ENCODE results near the gene ZNF571.
A peak's percentile ranks its signal among the peaks of the same experiment; 100 is the strongest.

Gene ZNF571

GRCh38 chr19:37572203-37572602 is 22.4 kb downstream of the ZNF571 start:
- no peak for TF ChIP-seq CTCF (IDR thresholded peaks at IDR 0.05)
- H3K36me3 ChIP-seq, result no peaks in the 10 kb centered on the region
- H3K4me3 ChIP-seq (ENCODE audit: low read depth in 1 of 2, low read length in 1 of 2), result no peak overlapping the region
- peaks cover 40% of the 10 kb centered on the region for H3K9me3 ChIP-seq
- H3K27ac ChIP-seq, result no peak overlapping the region
- H3K4me1 ChIP-seq (ENCODE audit: control insufficient read depth in 1 of 2, insufficient read depth in 1 of 2, low read depth in 1 of 2, low read length in 1 of 2), result no peaks in the 10 kb centered on the region
- H3K27me3 ChIP-seq, result no peaks in the 10 kb centered on the region

- Histone ChIP-seq H3K36me3 (no peaks in the 10 kb centered on the region), H3K4me3 (ENCODE audit: low read depth in 1 of 2, low read length in 1 of 2) (no peak overlapping the region), H3K27me3 (no peaks in the 10 kb centered on the region), H3K27ac (no peak overlapping the region), H3K9me3 (peaks cover 73% of the 10 kb centered on the region), H3K4me1 (ENCODE audit: control insufficient read depth in 1 of 2, insufficient read depth in 1 of 2, low read depth in 1 of 2, low read length in 1 of 2) (no peaks in the 10 kb centered on the region)
- TF ChIP-seq CTCF (IDR thresholded peaks at IDR 0.05), result no peak
Observed at GRCh38 chr19:37565370-37565669, 29.3 kb downstream of the ZNF571 start.

DNA sequence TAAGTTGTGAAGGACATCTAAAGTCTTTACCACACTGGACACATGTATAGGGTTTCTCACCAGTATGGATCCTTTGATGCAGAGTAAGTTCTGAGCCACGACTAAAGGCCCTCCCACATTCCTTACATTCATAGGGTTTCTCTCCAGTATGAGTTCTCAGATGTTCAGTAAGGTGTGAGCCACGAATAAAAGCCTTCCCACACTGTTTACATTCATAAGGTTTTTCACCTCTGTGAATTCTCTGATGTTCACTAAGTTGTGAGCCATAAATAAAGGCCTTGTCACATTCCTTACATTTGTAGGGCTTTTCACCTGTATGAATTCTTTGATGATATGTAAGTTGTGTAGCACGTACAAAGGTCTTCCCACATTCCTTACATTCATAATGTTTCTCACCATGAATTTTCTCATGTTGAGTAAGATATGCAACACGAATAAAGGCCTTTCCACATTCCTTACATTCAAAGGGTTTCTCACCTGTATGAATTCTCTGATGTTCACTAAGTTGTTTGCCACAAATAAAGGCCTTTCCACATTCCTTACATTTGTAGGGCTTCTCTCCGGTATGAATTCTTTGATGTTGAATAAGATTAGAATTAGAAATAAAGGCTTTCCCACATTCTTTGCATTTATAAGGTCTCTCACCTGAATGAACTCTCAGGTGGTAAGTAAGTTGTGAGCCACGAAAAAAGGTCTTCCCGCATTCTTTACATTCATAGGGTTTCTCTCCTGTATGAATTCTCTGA is 29.8 kb downstream of the ZNF571 start:
- Histone ChIP-seq H3K4me1 (ENCODE audit: control insufficient read depth in 1 of 2, insufficient read depth in 1 of 2, low read depth in 1 of 2, low read length in 1 of 2) (no peaks in the 10 kb centered on the region), H3K36me3 (no peaks in the 10 kb centered on the region), H3K9me3 (peaks cover 72% of the 10 kb centered on the region), H3K27me3 (no peaks in the 10 kb centered on the region), H3K4me3 (ENCODE audit: low read depth in 1 of 2, low read length in 1 of 2) (no peak overlapping the region), H3K27ac (no peak overlapping the region)
- no peak for TF ChIP-seq CTCF (IDR thresholded peaks at IDR 0.05)

DNA sequence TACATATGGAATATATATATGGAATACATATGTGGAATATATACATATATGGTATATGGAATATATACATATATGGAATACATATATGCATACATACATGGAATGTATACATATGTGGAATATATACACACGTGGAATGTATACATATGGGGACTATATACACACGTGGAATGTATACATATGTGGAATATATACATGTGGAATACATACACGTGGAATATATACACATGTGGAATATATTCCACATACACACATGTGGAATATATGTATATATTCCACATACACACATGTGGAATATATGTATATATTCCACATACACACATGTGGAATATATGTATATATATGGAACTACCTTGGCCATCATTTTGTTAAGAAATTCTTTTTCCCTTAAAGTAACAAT is 31.1 kb downstream of the ZNF571 start:
- Histone ChIP-seq H3K9me3 (peaks cover 77% of the 10 kb centered on the region), H3K36me3 (no peaks in the 10 kb centered on the region)
- TF ChIP-seq CTCF (IDR thresholded peaks at IDR 0.05), result no peak

GRCh38 chr19:37551129-37551993 is 43.2 kb downstream of the ZNF571 start:
- Histone ChIP-seq H3K27ac (no peak overlapping the region), H3K36me3 (no peaks in the 10 kb centered on the region), H3K4me1 (ENCODE audit: control insufficient read depth in 1 of 2, insufficient read depth in 1 of 2, low read depth in 1 of 2, low read length in 1 of 2) (peaks cover 0 to 5% of the 10 kb centered on the region in 2 experiments), H3K9me3 (peaks cover 48% of the 10 kb centered on the region), H3K4me3 (ENCODE audit: low read depth in 1 of 2, low read length in 1 of 2) (peak overlapping the region; percentile 40 to 72), H3K27me3 (no peaks in the 10 kb centered on the region)
- no peak for TF ChIP-seq CTCF (IDR thresholded peaks at IDR 0.05)

More for the DNA sequence above, 31.1 kb downstream of the ZNF571 start:
- Histone ChIP-seq H3K27me3 (no peaks in the 10 kb centered on the region), H3K4me3 (ENCODE audit: low read depth in 1 of 2, low read length in 1 of 2) (no peak overlapping the region), H3K27ac (no peak overlapping the region), H3K4me1 (ENCODE audit: control insufficient read depth in 1 of 2, insufficient read depth in 1 of 2, low read depth in 1 of 2, low read length in 1 of 2) (no peaks in the 10 kb centered on the region)
